Astrocyte (in vitro differentiated cells and primary cell): ENCODE results near the gene PAX5. TPM values are rescaled to one million over a fixed set of nuclear protein-coding genes. Genes with fewer than 3 reads are reported as not detected.

Source experiments
- DNase-seq: peaks from one replicate; pipeline ENCODE4 v3.0.0-alpha.2; 2010; ENCODE audit warnings: low read depth
- FAIRE-seq: peaks from 2 replicates; lab custom pipeline; 2011; peaks lifted over from hg19 to GRCh38; lab: Jason Lieb, UNC
- H2AFZ ChIP-seq: 2 replicates; pipeline ENCODE4 v1.6.0; 2012; ENCODE audit warnings: low read depth, low read length, inconsistent platforms
- H3K27ac ChIP-seq: 2 replicates; pipeline ENCODE4 v1.5.1; 2011; ENCODE audit warnings: low read depth, low read length, inconsistent platforms
- H3K27me3 ChIP-seq: 2 replicates; pipeline ENCODE4 v1.6.0; 2011; ENCODE audit warnings: low read length, inconsistent platforms; ENCODE audit not compliant: insufficient read depth
- H3K36me3 ChIP-seq: 2 replicates; pipeline ENCODE4 v1.5.1; 2011; ENCODE audit warnings: low read length, inconsistent platforms; ENCODE audit not compliant: insufficient read depth
- H3K4me1 ChIP-seq: 2 replicates; pipeline ENCODE4 v1.5.1; 2011; ENCODE audit warnings: low read length, inconsistent platforms; ENCODE audit not compliant: insufficient read depth
- H3K4me2 ChIP-seq: 2 replicates; pipeline ENCODE4 v1.6.0; 2012; ENCODE audit warnings: low read length, inconsistent platforms
- H3K4me3 ChIP-seq: 2 replicates; pipeline ENCODE4 v1.5.1; 2011; ENCODE audit warnings: low read depth, mild to moderate bottlenecking, low read length, inconsistent platforms; ENCODE audit not compliant: insufficient read depth
- H3K79me2 ChIP-seq: 2 replicates; pipeline ENCODE4 v1.6.0; 2012; ENCODE audit warnings: mild to moderate bottlenecking, low read length, inconsistent platforms; ENCODE audit not compliant: insufficient read depth
- H3K9ac ChIP-seq: 2 replicates; pipeline ENCODE4 v1.6.0; 2012; ENCODE audit warnings: mild to moderate bottlenecking, low read length, inconsistent platforms
- H3K9me3 ChIP-seq: 2 replicates; pipeline ENCODE4 v1.5.1; 2012; ENCODE audit warnings: low read depth, mild to moderate bottlenecking, low read length, inconsistent platforms; ENCODE audit not compliant: insufficient read depth
- H4K20me1 ChIP-seq: 2 replicates; pipeline ENCODE4 v1.6.0; 2012; ENCODE audit warnings: low read length, inconsistent platforms; ENCODE audit not compliant: insufficient read depth
- H3K27ac Mint-ChIP-seq: one replicate; pipeline ENCODE4 v1.8.0; 2021; ENCODE audit warnings: mild to moderate bottlenecking, mixed read lengths; ENCODE audit not compliant: unreplicated experiment
- H3K27me3 Mint-ChIP-seq: one replicate; pipeline ENCODE4 v1.8.0; 2021; ENCODE audit warnings: low read depth, mixed read lengths; ENCODE audit not compliant: unreplicated experiment
- H3K36me3 Mint-ChIP-seq: one replicate; pipeline ENCODE4 v1.8.0; 2021; ENCODE audit warnings: low read depth, mixed read lengths; ENCODE audit not compliant: unreplicated experiment
- H3K4me1 Mint-ChIP-seq: one replicate; pipeline ENCODE4 v1.8.0; 2021; ENCODE audit warnings: low read depth, mixed read lengths; ENCODE audit not compliant: unreplicated experiment
- H3K4me3 Mint-ChIP-seq: one replicate; pipeline ENCODE4 v1.8.0; 2021; ENCODE audit warnings: mild to moderate bottlenecking, moderate library complexity, mixed read lengths; ENCODE audit not compliant: unreplicated experiment
- H3K9me3 Mint-ChIP-seq: one replicate; pipeline ENCODE4 v1.8.0; 2021; ENCODE audit warnings: mild to moderate bottlenecking, mixed read lengths; ENCODE audit not compliant: unreplicated experiment
- CTCF ChIP-seq: IDR thresholded peaks from 2 replicates; pipeline ENCODE4 v1.5.1; 2011; ENCODE audit warnings: low read depth, mild to moderate bottlenecking, inconsistent platforms, low read length, moderate library complexity; ENCODE audit not compliant: insufficient read depth
- EZH2 ChIP-seq: IDR thresholded peaks from 2 replicates; pipeline ENCODE4 v1.6.1; 2012; ENCODE audit warnings: mild to moderate bottlenecking, low read length, inconsistent platforms; ENCODE audit not compliant: insufficient read depth
- total RNA-seq: library from RNA; stranded (reverse); gene quantifications from 2 replicates; pipeline ENCODE4 v1.2.1, GENCODE V29; 2021

PAX5 gene
- total RNA-seq, 1 donor from 2014 or later = not detected

- Mint-ChIP-seq H3K4me3 (no peak overlapping the region), H3K27ac (no peak overlapping the region), H3K9me3 (peaks cover 4% of the 10 kb centered on the region), H3K36me3 (no peaks in the 10 kb centered on the region), H3K4me1 (no peaks in the 10 kb centered on the region), H3K27me3 (peaks cover 92% of the 10 kb centered on the region)
- Histone ChIP-seq H3K9me3 (no peaks in the 10 kb centered on the region), H4K20me1 (no peaks in the 10 kb centered on the region), H2AFZ (no peak overlapping the region), H3K27me3 (peaks cover 30% of the 10 kb centered on the region), H3K27ac (no peak overlapping the region), H3K4me2 (no peak overlapping the region), H3K36me3 (no peaks in the 10 kb centered on the region), H3K4me3 (no peak overlapping the region), H3K9ac (no peak overlapping the region), H3K79me2 (no peaks in the 10 kb centered on the region), H3K4me1 (no peaks in the 10 kb centered on the region)
- no peak for FAIRE-seq
- no peak for DNase-seq
- TF ChIP-seq CTCF (no peak), EZH2 (no peak)
Observed at GRCh38 chr9:36876056-36876455, 158.0 kb downstream of the PAX5 start.

GRCh38 chr9:36874921-36875320 is 159.1 kb downstream of the PAX5 start:
- H3K4me1 ChIP-seq = no peaks in the 10 kb centered on the region
- H3K27me3 ChIP-seq = peaks cover 34% of the 10 kb centered on the region
- no peak overlapping the region for H3K9ac ChIP-seq
- no peak for FAIRE-seq
- Mint-ChIP-seq H3K4me1 (no peaks in the 10 kb centered on the region), H3K27me3 (peaks cover 89% of the 10 kb centered on the region), H3K4me3 (no peak overlapping the region), H3K36me3 (no peaks in the 10 kb centered on the region), H3K9me3 (peaks cover 4% of the 10 kb centered on the region), H3K27ac (no peak overlapping the region)
- no peak overlapping the region for H2AFZ ChIP-seq
- H4K20me1 ChIP-seq = no peaks in the 10 kb centered on the region
- H3K79me2 ChIP-seq = no peaks in the 10 kb centered on the region
- no peak overlapping the region for H3K4me3 ChIP-seq
- no peaks in the 10 kb centered on the region for H3K9me3 ChIP-seq
- H3K27ac ChIP-seq = no peak overlapping the region
- H3K4me2 ChIP-seq = no peak overlapping the region
- TF ChIP-seq CTCF (no peak), EZH2 (no peak)
- peak; percentile 22 for DNase-seq
- no peaks in the 10 kb centered on the region for H3K36me3 ChIP-seq

DNA sequence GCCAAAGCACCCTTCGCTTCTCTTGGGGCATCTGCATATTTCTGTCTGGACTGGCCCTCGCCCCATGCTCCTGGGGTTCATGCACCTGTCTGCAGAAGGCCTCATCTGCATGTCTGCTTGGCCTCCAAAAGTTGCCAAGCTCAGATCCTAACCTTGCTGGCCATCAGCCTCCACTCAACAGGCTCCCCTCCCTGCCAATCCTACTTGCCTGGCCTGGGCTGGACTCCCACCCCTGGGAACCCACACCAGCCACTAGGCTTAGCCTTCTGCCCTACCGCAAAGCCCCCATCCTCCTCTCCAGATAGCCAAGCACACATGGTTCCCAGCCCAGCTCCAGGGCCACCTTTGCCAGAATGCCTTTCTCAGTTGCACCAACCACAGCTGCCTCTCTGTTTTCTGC is 159.8 kb downstream of the PAX5 start:
- Histone ChIP-seq H3K27me3 (peaks cover 34% of the 10 kb centered on the region), H3K4me3 (no peak overlapping the region), H3K27ac (no peak overlapping the region), H3K9me3 (no peaks in the 10 kb centered on the region), H3K4me1 (no peaks in the 10 kb centered on the region), H4K20me1 (no peaks in the 10 kb centered on the region), H3K79me2 (no peaks in the 10 kb centered on the region), H3K36me3 (no peaks in the 10 kb centered on the region), H3K4me2 (no peak overlapping the region), H3K9ac (no peak overlapping the region), H2AFZ (no peak overlapping the region)
- TF ChIP-seq EZH2 (no peak), CTCF (no peak)
- Mint-ChIP-seq H3K9me3 (peaks cover 4% of the 10 kb centered on the region), H3K27ac (peak overlapping the region; percentile 5), H3K36me3 (no peaks in the 10 kb centered on the region), H3K4me1 (no peaks in the 10 kb centered on the region), H3K4me3 (no peak overlapping the region), H3K27me3 (peaks cover 87% of the 10 kb centered on the region)
- FAIRE-seq = no peak
- no peak for DNase-seq
